ENCODE data around the gene LEFTY2. TPM values are rescaled to one million over a fixed set of nuclear protein-coding genes. Genes with fewer than 3 reads are reported as not detected.

LEFTY2 gene
- total RNA-seq, 1 donor from 2014 or later = not detected

DNA sequence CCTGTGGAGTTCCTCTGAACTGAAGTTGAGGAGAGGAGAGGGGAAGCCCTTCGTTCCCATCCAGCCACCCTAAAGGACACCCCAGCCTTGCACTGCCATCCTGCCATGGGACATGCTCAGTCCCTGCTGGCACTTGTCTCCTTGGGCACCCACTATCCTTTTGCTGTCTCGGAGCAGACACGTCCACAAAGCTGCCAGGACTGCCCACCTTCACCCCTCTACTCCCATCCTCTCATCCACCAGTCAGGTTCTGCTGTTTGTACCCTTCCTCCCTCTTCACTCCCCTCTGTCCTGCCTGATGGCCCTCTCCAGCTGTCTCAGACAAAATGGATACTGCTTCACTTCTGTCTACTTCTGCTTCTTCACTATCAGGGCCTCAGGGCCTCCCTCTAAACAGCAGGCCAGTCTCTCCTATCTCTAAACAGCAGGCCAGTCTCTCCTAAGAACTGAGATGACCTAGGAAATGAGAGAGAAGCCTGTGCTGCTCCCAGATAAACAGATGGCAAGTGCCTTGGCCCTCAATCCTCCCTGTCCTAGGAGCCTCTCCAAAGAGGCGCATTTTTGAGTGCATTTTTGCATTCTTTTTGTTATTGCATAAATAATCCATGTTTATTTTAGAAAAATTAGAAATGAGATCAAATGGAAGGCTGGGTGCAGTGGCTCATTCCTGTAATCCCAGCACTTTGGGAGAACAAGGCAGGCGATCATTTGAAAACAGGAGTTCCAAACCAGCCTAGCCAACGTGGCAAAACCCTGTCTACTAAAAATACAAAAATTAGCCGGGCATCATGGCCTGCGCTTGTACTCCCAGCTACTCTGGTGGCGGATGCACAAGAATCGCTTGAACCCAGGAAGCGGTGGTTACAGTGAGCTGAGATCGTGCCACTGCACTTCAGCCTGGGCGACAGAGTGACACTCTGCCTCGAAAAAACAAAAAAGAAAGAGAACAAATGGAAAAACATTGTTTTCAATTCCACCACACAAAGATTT lies 12.5 kb downstream of the LEFTY2 start:
- H3K4me2 ChIP-seq = no peak overlapping the region
- H3K9me3 ChIP-seq (ENCODE audit: low read depth) = no peaks in the 10 kb centered on the region
- H3K36me3 ChIP-seq = no peaks in the 10 kb centered on the region
- TF ChIP-seq, protein P1, sequence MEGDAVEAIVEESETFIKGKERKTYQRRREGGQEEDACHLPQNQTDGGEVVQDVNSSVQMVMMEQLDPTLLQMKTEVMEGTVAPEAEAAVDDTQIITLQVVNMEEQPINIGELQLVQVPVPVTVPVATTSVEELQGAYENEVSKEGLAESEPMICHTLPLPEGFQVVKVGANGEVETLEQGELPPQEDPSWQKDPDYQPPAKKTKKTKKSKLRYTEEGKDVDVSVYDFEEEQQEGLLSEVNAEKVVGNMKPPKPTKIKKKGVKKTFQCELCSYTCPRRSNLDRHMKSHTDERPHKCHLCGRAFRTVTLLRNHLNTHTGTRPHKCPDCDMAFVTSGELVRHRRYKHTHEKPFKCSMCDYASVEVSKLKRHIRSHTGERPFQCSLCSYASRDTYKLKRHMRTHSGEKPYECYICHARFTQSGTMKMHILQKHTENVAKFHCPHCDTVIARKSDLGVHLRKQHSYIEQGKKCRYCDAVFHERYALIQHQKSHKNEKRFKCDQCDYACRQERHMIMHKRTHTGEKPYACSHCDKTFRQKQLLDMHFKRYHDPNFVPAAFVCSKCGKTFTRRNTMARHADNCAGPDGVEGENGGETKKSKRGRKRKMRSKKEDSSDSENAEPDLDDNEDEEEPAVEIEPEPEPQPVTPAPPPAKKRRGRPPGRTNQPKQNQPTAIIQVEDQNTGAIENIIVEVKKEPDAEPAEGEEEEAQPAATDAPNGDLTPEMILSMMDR (IDR thresholded peaks at IDR 0.05) = no peak
- no peaks in the 10 kb centered on the region for H3K9me3 Mint-ChIP-seq
- DNase-seq (ENCODE audit: low spot score) = no peak
- peak overlapping the region; percentile 50 for H2AFZ ChIP-seq (replicated peaks)
- H3K36me3 Mint-ChIP-seq = no peaks in the 10 kb centered on the region
- H3K27ac Mint-ChIP-seq = no peak overlapping the region
- H3K4me1 ChIP-seq = peaks cover 3% of the 10 kb centered on the region
- peaks cover 1% of the 10 kb centered on the region for H4K20me1 ChIP-seq (ENCODE audit: low read depth)
- peaks cover 8% of the 10 kb centered on the region for H3K27me3 Mint-ChIP-seq (ENCODE audit: insufficient read depth, low read depth)
- peaks cover 3% of the 10 kb centered on the region for H3K79me2 ChIP-seq (ENCODE audit: low read depth)
- H3K4me3 ChIP-seq = no peak overlapping the region
- H3K27ac ChIP-seq = no peak overlapping the region
- H3K9ac ChIP-seq = no peak overlapping the region
- peaks cover 5% of the 10 kb centered on the region for H3K4me1 Mint-ChIP-seq
- peaks cover 26% of the 10 kb centered on the region for H3F3A ChIP-seq (ENCODE audit: low read depth)
- no peaks in the 10 kb centered on the region for H3K27me3 ChIP-seq
- no peak overlapping the region for H3K4me3 Mint-ChIP-seq

- peaks cover 10% of the 10 kb centered on the region for H3K4me1 ChIP-seq
- Mint-ChIP-seq H3K27me3 (ENCODE audit: insufficient read depth, low read depth) (peaks cover 5% of the 10 kb centered on the region), H3K4me3 (no peak overlapping the region), H3K27ac (peak overlapping the region; percentile 53), H3K4me1 (peaks cover 9% of the 10 kb centered on the region), H3K36me3 (no peaks in the 10 kb centered on the region), H3K9me3 (no peaks in the 10 kb centered on the region)
- no peak overlapping the region for H3K27ac ChIP-seq
- H3K9ac ChIP-seq = no peak overlapping the region
- H3F3A ChIP-seq (ENCODE audit: low read depth) = peaks cover 29% of the 10 kb centered on the region
- no peaks in the 10 kb centered on the region for H3K27me3 ChIP-seq
- no peak overlapping the region for H3K4me2 ChIP-seq
- no peak overlapping the region for H3K4me3 ChIP-seq
- H3K79me2 ChIP-seq (ENCODE audit: low read depth) = peaks cover 20% of the 10 kb centered on the region
- H3K9me3 ChIP-seq (ENCODE audit: low read depth) = no peaks in the 10 kb centered on the region
- H3K36me3 ChIP-seq = no peaks in the 10 kb centered on the region
- TF ChIP-seq, protein P1 (IDR thresholded peaks at IDR 0.05) = no peak
- no peak for TF ChIP-seq EZH2phosphoT487 (IDR thresholded peaks at IDR 0.05)
- TF ChIP-seq EZH2 (IDR thresholded peaks at IDR 0.05) = no peak
- H4K20me1 ChIP-seq (ENCODE audit: low read depth) = peaks cover 11% of the 10 kb centered on the region
- DNase-seq (ENCODE audit: low spot score) = no peak
- H2AFZ ChIP-seq (replicated peaks) = peak overlapping the region; percentile 60
Observed at GRCh38 chr1:225926551-225927113, 14.4 kb downstream of the LEFTY2 start.

DNA sequence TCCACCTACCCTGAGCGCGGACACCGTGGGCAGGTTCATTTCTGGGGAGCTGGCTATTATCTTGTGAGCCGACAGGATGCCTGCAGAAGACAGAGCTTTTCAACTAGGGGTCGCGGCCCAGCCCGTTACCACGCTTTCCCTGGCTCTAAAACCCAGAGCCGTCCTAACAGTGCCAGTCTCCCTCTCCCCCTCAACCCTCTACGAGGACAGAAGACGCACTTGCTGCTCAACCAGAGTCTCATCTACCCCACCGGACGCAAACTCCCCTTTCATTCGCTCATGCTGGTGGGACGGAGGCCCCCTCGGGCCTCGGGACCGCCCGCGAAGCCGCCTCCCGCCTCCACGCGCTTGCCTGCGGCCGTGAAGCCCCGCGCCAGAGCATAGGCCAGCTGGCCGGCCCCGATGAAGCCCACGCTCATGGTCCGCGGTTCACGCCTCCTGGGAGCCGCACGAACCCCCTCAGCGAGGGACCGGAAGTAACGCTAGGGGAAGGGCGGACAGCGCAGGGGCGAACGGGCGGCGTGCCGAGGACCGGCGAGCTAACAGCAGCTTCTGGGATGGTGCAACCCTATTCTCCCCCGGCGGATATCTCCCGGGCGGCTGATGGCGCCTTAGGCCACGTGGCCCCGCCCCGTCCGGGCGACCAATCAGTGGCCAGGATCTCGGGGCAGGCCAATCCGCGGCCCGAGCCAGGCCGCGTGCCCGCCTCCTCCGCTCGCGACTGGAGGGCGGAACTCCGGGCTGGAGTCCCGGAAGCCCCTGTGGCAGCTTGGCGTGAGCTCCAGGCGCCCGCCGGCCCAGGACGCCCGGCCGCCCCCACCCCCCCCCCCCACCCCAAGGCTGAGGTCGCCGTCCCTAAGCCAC lies 17.1 kb downstream of the LEFTY2 start, which contains the start of gene PYCR2:
PYCR2 (minus strand) TSS at position 559 of the 864 bp plus-strand sequence; CDS start at position 419, 140 bp downstream.
- Histone ChIP-seq H3K9ac (peak within 1 kb of the TSS; percentile 64), H2AFZ (replicated peaks) (peak within 1 kb of the TSS; percentile 97), H3K4me3 (peak within 1 kb of the TSS; percentile 88), H3K36me3 (no peaks in the 10 kb centered on the region), H3K9me3 (ENCODE audit: low read depth) (no peaks in the 10 kb centered on the region), H3K27me3 (no peaks in the 10 kb centered on the region), H4K20me1 (ENCODE audit: low read depth) (peaks cover 14% of the 10 kb centered on the region), H3F3A (ENCODE audit: low read depth) (peaks cover 29% of the 10 kb centered on the region), H3K4me1 (peaks cover 10% of the 10 kb centered on the region), H3K79me2 (ENCODE audit: low read depth) (peaks cover 20% of the 10 kb centered on the region), H3K27ac (peak within 1 kb of the TSS; percentile 88), H3K4me2 (peak within 1 kb of the TSS; percentile 94)
- no peaks in the 10 kb centered on the region for H3K9me3 Mint-ChIP-seq
- peaks cover 15% of the 10 kb centered on the region for H3K4me1 Mint-ChIP-seq
- peak within 1 kb of the TSS; percentile 97 for H3K4me3 Mint-ChIP-seq
- DNase-seq (ENCODE audit: low spot score) = peak; percentile 98
- H3K27ac Mint-ChIP-seq = peak within 1 kb of the TSS; percentile 96
- TF ChIP-seq, protein P1 (IDR thresholded peaks at IDR 0.05) = no peak
- TF ChIP-seq EZH2phosphoT487 (IDR thresholded peaks at IDR 0.05) = no peak
- TF ChIP-seq EZH2 (IDR thresholded peaks at IDR 0.05) = no peak
- H3K36me3 Mint-ChIP-seq = peaks cover 12% of the 10 kb centered on the region
- peaks cover 5% of the 10 kb centered on the region for H3K27me3 Mint-ChIP-seq (ENCODE audit: insufficient read depth, low read depth)

All from neural progenitor cell (in vitro differentiated cells).